Mesendoderm (in vitro differentiated cells): ENCODE data around the gene FRMPD2.

ENCODE experiments used
- DNase-seq: peaks from one replicate; pipeline ENCODE4 v3.0.0; 2013
- H2AK5ac ChIP-seq: 2 replicates; pipeline ENCODE4 v1.6.1; 2013; ENCODE audit warnings: low read length, inconsistent platforms
- H2BK120ac ChIP-seq: 2 replicates; pipeline ENCODE4 v1.6.1; 2013; ENCODE audit warnings: low read depth, mild to moderate bottlenecking, low read length, moderate library complexity, mixed read lengths
- H2BK15ac ChIP-seq: replicated peaks from 2 replicates; pipeline ENCODE4 v1.6.1; 2013; ENCODE audit warnings: low read depth, mild to moderate bottlenecking, moderate library complexity
- H2BK5ac ChIP-seq: 2 replicates; pipeline ENCODE4 v1.6.1; 2013; ENCODE audit warnings: low read length, inconsistent platforms
- H3K18ac ChIP-seq: 2 replicates; pipeline ENCODE4 v1.6.1; 2013; ENCODE audit warnings: mild to moderate bottlenecking, low read length, mixed read lengths
- H3K23ac ChIP-seq: one replicate; pipeline ENCODE4 v1.6.1; 2013; ENCODE audit warnings: low read length
- H3K27ac ChIP-seq: 2 replicates; pipeline ENCODE4 v1.5.1; 2013; ENCODE audit warnings: low read depth, mild to moderate bottlenecking, inconsistent platforms, low read length, moderate library complexity
- H3K27me3 ChIP-seq: 2 replicates; pipeline ENCODE4 v1.6.1; 2013; ENCODE audit warnings: low read length, control low read depth, mild to moderate bottlenecking, inconsistent platforms; ENCODE audit not compliant: insufficient read depth, poor library complexity
- H3K36me3 ChIP-seq: 2 replicates; pipeline ENCODE4 v1.6.1; 2013; ENCODE audit warnings: low read length, inconsistent platforms; ENCODE audit not compliant: control insufficient read depth, insufficient read depth
- H3K4ac ChIP-seq: one replicate; pipeline ENCODE4 v1.6.1; 2013; ENCODE audit warnings: low read depth, mild to moderate bottlenecking, low read length, moderate library complexity
- H3K4me1 ChIP-seq: 2 replicates; pipeline ENCODE4 v1.6.1; 2013; ENCODE audit warnings: low read depth, low read length, inconsistent platforms; ENCODE audit not compliant: control insufficient read depth
- H3K4me2 ChIP-seq: 2 replicates; pipeline ENCODE4 v1.6.1; 2013; ENCODE audit warnings: low read length
- H3K4me3 ChIP-seq: 2 replicates; pipeline ENCODE4 v1.5.1; 2013; ENCODE audit warnings: mild to moderate bottlenecking, low read length
- H3K56ac ChIP-seq: one replicate; pipeline ENCODE4 v1.6.1; 2013; ENCODE audit warnings: low read length
- H3K79me1 ChIP-seq: 2 replicates; pipeline ENCODE4 v1.6.1; 2013; ENCODE audit warnings: low read length, inconsistent platforms
- H3K79me2 ChIP-seq: 2 replicates; pipeline ENCODE4 v1.6.1; 2013; ENCODE audit warnings: mild to moderate bottlenecking, low read length; ENCODE audit not compliant: control insufficient read depth, insufficient read depth
- H3K9ac ChIP-seq: 2 replicates; pipeline ENCODE4 v1.6.1; 2013; ENCODE audit warnings: low read length, inconsistent platforms
- H4K5ac ChIP-seq: one replicate; pipeline ENCODE4 v1.6.1; 2013; ENCODE audit warnings: low read length
- H4K8ac ChIP-seq: one replicate; pipeline ENCODE4 v1.6.1; 2013; ENCODE audit warnings: low read depth, mild to moderate bottlenecking, control low read depth, low read length, moderate library complexity
- WGBS: extraction: QIAGEN DNeasy Blood & Tissue Kit; methylation state at CpG from one replicate; pipeline ENCODE4 v1.1.7; 2013; ENCODE audit warnings: low lambda C conversion rate, missing lambda C conversion rate; ENCODE audit not compliant: insufficient coverage; ENCODE audit errors: extremely low coverage; 5-methylcytosine and 5-hydroxymethylcytosine counted together

The FRMPD2 gene

GRCh38 chr10:48271047-48271730 lies 3.3 kb downstream of the FRMPD2 start:
- Histone ChIP-seq H3K4ac (no peak overlapping the region), H2BK15ac (no peak overlapping the region), H3K23ac (no peak overlapping the region), H2AK5ac (no peak overlapping the region), H3K9ac (no peak overlapping the region), H3K79me1 (no peaks in the 10 kb centered on the region), H4K5ac (no peak overlapping the region), H4K8ac (no peak overlapping the region), H2BK5ac (no peak overlapping the region), H3K56ac (no peak overlapping the region), H3K4me1 (peaks cover 4% of the 10 kb centered on the region), H2BK120ac (no peak overlapping the region), H3K4me3 (no peak overlapping the region), H3K79me2 (no peaks in the 10 kb centered on the region), H3K36me3 (no peaks in the 10 kb centered on the region), H3K4me2 (no peak overlapping the region), H3K18ac (no peak overlapping the region), H3K27ac (no peak overlapping the region), H3K27me3 (no peaks in the 10 kb centered on the region)
- no peak for DNase-seq
- WGBS = no CpG with 5 or more reads among the region's 5 CpGs

- no peak overlapping the region for H3K56ac ChIP-seq
- H3K23ac ChIP-seq = no peak overlapping the region
- no peak overlapping the region for H3K4me3 ChIP-seq
- H3K4me1 ChIP-seq = no peaks in the 10 kb centered on the region
- DNase-seq = no peak
- no peak overlapping the region for H4K8ac ChIP-seq
- H2BK15ac ChIP-seq = no peak overlapping the region
- no peak overlapping the region for H3K4me2 ChIP-seq
- H2BK5ac ChIP-seq = no peak overlapping the region
- no peak overlapping the region for H3K9ac ChIP-seq
- no peaks in the 10 kb centered on the region for H3K79me2 ChIP-seq
- no peak overlapping the region for H3K27ac ChIP-seq
- H3K4ac ChIP-seq = no peak overlapping the region
- WGBS = no CpG with 5 or more reads among the region's 4 CpGs
- no peak overlapping the region for H2BK120ac ChIP-seq
- H2AK5ac ChIP-seq = no peak overlapping the region
- H3K79me1 ChIP-seq = no peaks in the 10 kb centered on the region
- H4K5ac ChIP-seq = no peak overlapping the region
- no peaks in the 10 kb centered on the region for H3K27me3 ChIP-seq
- no peak overlapping the region for H3K18ac ChIP-seq
- H3K36me3 ChIP-seq = no peaks in the 10 kb centered on the region
Measured at GRCh38 chr10:48266528-48266927, 8.0 kb downstream of the FRMPD2 start.

GRCh38 chr10:48258105-48258504 lies 16.4 kb downstream of the FRMPD2 start:
- no peak overlapping the region for H3K27ac ChIP-seq
- H3K4ac ChIP-seq = no peak overlapping the region
- no peaks in the 10 kb centered on the region for H3K36me3 ChIP-seq
- H4K5ac ChIP-seq = no peak overlapping the region
- H3K9ac ChIP-seq = no peak overlapping the region
- no peak overlapping the region for H3K23ac ChIP-seq
- H3K4me3 ChIP-seq = no peak overlapping the region
- no peak overlapping the region for H3K56ac ChIP-seq
- no peak overlapping the region for H2AK5ac ChIP-seq
- no peaks in the 10 kb centered on the region for H3K79me2 ChIP-seq
- H2BK15ac ChIP-seq = no peak overlapping the region
- DNase-seq = peak; percentile 91
- H2BK5ac ChIP-seq = peak overlapping the region; percentile 40
- no peak overlapping the region for H4K8ac ChIP-seq
- WGBS = no CpG with 5 or more reads among the region's 1 CpG
- H3K18ac ChIP-seq = no peak overlapping the region
- peaks cover 8% of the 10 kb centered on the region for H3K4me1 ChIP-seq
- H3K4me2 ChIP-seq = no peak overlapping the region
- H2BK120ac ChIP-seq = no peak overlapping the region
- no peaks in the 10 kb centered on the region for H3K79me1 ChIP-seq
- no peaks in the 10 kb centered on the region for H3K27me3 ChIP-seq

- no peak overlapping the region for H4K8ac ChIP-seq
- H3K4me2 ChIP-seq = no peak overlapping the region
- H3K79me2 ChIP-seq = no peaks in the 10 kb centered on the region
- no peak overlapping the region for H3K23ac ChIP-seq
- no peaks in the 10 kb centered on the region for H3K79me1 ChIP-seq
- no peak overlapping the region for H3K4ac ChIP-seq
- no peak overlapping the region for H3K56ac ChIP-seq
- WGBS = no CpG with 5 or more reads among the region's 3 CpGs
- H3K9ac ChIP-seq = no peak overlapping the region
- no peak overlapping the region for H2BK5ac ChIP-seq
- no peak for DNase-seq
- no peak overlapping the region for H2BK120ac ChIP-seq
- H3K27me3 ChIP-seq = no peaks in the 10 kb centered on the region
- H3K4me3 ChIP-seq = no peak overlapping the region
- H3K18ac ChIP-seq = no peak overlapping the region
- no peak overlapping the region for H2BK15ac ChIP-seq
- no peaks in the 10 kb centered on the region for H3K36me3 ChIP-seq
- peaks cover 8% of the 10 kb centered on the region for H3K4me1 ChIP-seq
- H2AK5ac ChIP-seq = no peak overlapping the region
- no peak overlapping the region for H4K5ac ChIP-seq
- no peak overlapping the region for H3K27ac ChIP-seq
Measured at GRCh38 chr10:48257407-48257961, 17.0 kb downstream of the FRMPD2 start.

- Histone ChIP-seq H3K27ac (no peak overlapping the region), H3K56ac (no peak overlapping the region), H2BK120ac (no peak overlapping the region), H4K8ac (no peak overlapping the region), H3K23ac (peak overlapping the region; percentile 25), H2BK5ac (no peak overlapping the region), H3K9ac (no peak overlapping the region), H2BK15ac (no peak overlapping the region), H3K79me1 (no peaks in the 10 kb centered on the region), H3K18ac (no peak overlapping the region), H4K5ac (no peak overlapping the region), H3K36me3 (no peaks in the 10 kb centered on the region), H3K4me1 (peaks cover 10% of the 10 kb centered on the region), H3K4ac (no peak overlapping the region), H3K4me3 (no peak overlapping the region), H2AK5ac (no peak overlapping the region), H3K4me2 (no peak overlapping the region), H3K79me2 (no peaks in the 10 kb centered on the region), H3K27me3 (no peaks in the 10 kb centered on the region)
- WGBS = no CpG with 5 or more reads among the region's 6 CpGs
- no peak for DNase-seq
Measured at GRCh38 chr10:48255722-48256121, 18.8 kb downstream of the FRMPD2 start.
